H1 (cell line): Measurements from ENCODE around the gene COL4A1. TPM values are rescaled to one million over a fixed set of nuclear protein-coding genes. Genes with fewer than 3 reads are reported as not detected.

Source experiments
- CTCF ChIA-PET: fragments of 300-600 bp; sonication (Branson Sonifier 250); formaldehyde crosslinking; loops from one replicate; lab custom pipeline; 2021; ENCODE audit not compliant: partially characterized antibody; lab: Charles Lee
- POLR2A ChIA-PET: fragments of 300-600 bp; sonication (Branson Sonifier 250); formaldehyde crosslinking; loops from one replicate; lab custom pipeline; 2021; ENCODE audit warnings: inconsistent platforms; ENCODE audit not compliant: partially characterized antibody; lab: Charles Lee
- DNase-seq, 2 experiments: peaks; one replicate each; pipeline versions ENCODE4 v3.0.0 to v3.0.0-alpha.2; 2010 to 2022; ENCODE audit warnings: low spot score in 2 of 2, low read depth in 1 of 2, mixed read lengths in 1 of 2
- FAIRE-seq: peaks from 2 replicates; lab custom pipeline; 2011; peaks lifted over from hg19 to GRCh38; lab: Jason Lieb, UNC
- H2AFZ ChIP-seq: 2 replicates; pipeline ENCODE4 v1.8.1; 2012; ENCODE audit warnings: low read length, inconsistent platforms
- H2AK5ac ChIP-seq: 2 replicates; pipeline ENCODE4 v1.6.1; 2013; ENCODE audit warnings: low read depth, low read length
- H2BK120ac ChIP-seq: replicated peaks from 2 replicates; pipeline ENCODE3; 2013; ENCODE audit warnings: low read depth, low read length, inconsistent platforms
- H2BK12ac ChIP-seq: 2 replicates; pipeline ENCODE4 v1.6.1; 2013; ENCODE audit warnings: low read depth, low read length
- H2BK15ac ChIP-seq: 2 replicates; pipeline ENCODE4 v1.6.1; 2013; ENCODE audit warnings: low read length
- H2BK20ac ChIP-seq: 2 replicates; pipeline ENCODE4 v1.6.1; 2013; ENCODE audit warnings: low read length
- H2BK5ac ChIP-seq: 2 replicates; pipeline ENCODE4 v1.6.1; 2013; ENCODE audit warnings: low read depth, low read length
- H3K14ac ChIP-seq: 2 replicates; pipeline ENCODE4 v1.6.1; 2013; ENCODE audit warnings: inconsistent platforms; ENCODE audit not compliant: insufficient read length
- H3K18ac ChIP-seq: 2 replicates; pipeline ENCODE4 v1.6.1; 2013; ENCODE audit warnings: low read length; ENCODE audit errors: extremely low read depth
- H3K23ac ChIP-seq: 2 replicates; pipeline ENCODE4 v1.6.1; 2013; ENCODE audit warnings: inconsistent platforms; ENCODE audit not compliant: insufficient read length
- H3K23me2 ChIP-seq: 2 replicates; pipeline ENCODE4 v1.6.1; 2013; ENCODE audit warnings: low read depth, low read length
- H3K27ac ChIP-seq: 2 replicates; pipeline ENCODE4 v1.6.1; 2011; ENCODE audit warnings: low read depth, low read length, inconsistent platforms
- H3K27me3 ChIP-seq, 4 experiments: replicated peaks in 1 of 4; 1 replicate in 1 of 4; 2 replicates in 3 of 4; pipeline versions ENCODE4 v1.6.1 to v1.8.1; 2011 to 2013; ENCODE audit warnings: low read length in 3 of 4, mild to moderate bottlenecking in 3 of 4, inconsistent platforms in 2 of 4, mixed read lengths in 2 of 4, moderate library complexity in 1 of 4; ENCODE audit not compliant: control insufficient read depth in 3 of 4, insufficient read depth in 3 of 4; ENCODE audit errors: extremely low read depth in 1 of 4
- H3K36me3 ChIP-seq, 4 experiments: 2 replicates each; pipeline versions ENCODE4 v1.6.1 to v1.8.1; 2011 to 2013; ENCODE audit warnings: mild to moderate bottlenecking in 4 of 4, low read length in 3 of 4, moderate library complexity in 2 of 4, control low read depth in 1 of 4, inconsistent platforms in 1 of 4; ENCODE audit not compliant: insufficient read depth in 4 of 4, control insufficient read depth in 2 of 4
- H3K4ac ChIP-seq: replicated peaks from 2 replicates; pipeline ENCODE3; 2013; ENCODE audit warnings: low read length, low read depth, mixed read lengths, inconsistent platforms; ENCODE audit not compliant: insufficient read length
- H3K4me1 ChIP-seq, 4 experiments: replicated peaks in 1 of 4; 1 replicate in 1 of 4; 2 replicates in 3 of 4; pipeline versions ENCODE4 v1.6.1 to v1.8.1; 2011 to 2013; ENCODE audit warnings: low read length in 3 of 4, inconsistent platforms in 2 of 4, mixed read lengths in 1 of 4; ENCODE audit not compliant: insufficient read depth in 4 of 4, control insufficient read depth in 3 of 4
- H3K4me2 ChIP-seq, 2 experiments: 2 replicates each; pipeline versions ENCODE4 v1.6.1 to v1.8.1; 2011 to 2013; ENCODE audit warnings: low read depth in 2 of 2, low read length in 2 of 2, control low read depth in 1 of 2, inconsistent platforms in 1 of 2, mild to moderate bottlenecking in 1 of 2; ENCODE audit not compliant: insufficient read depth in 1 of 2
- H3K4me3 ChIP-seq, 4 experiments: fragments of 200-600, 300-600 bp in 1 of 4; sonication (generic), shearing (Covaris generic), sonication (Bioruptor Twin) in 1 of 4; 2 replicates each; pipeline versions ENCODE4 v1.5.1 to v1.8.1; 2011 to 2016; ENCODE audit warnings: low read length in 4 of 4, low read depth in 3 of 4, control low read depth in 2 of 4, inconsistent platforms in 2 of 4, mild to moderate bottlenecking in 2 of 4, mixed read lengths in 1 of 4, moderate library complexity in 1 of 4; ENCODE audit not compliant: insufficient read depth in 2 of 4; ENCODE audit errors: extremely low read depth in 1 of 4
- H3K56ac ChIP-seq: replicated peaks from 2 replicates; pipeline ENCODE3; 2013; ENCODE audit warnings: low read depth, mild to moderate bottlenecking, mixed read lengths, low read length, inconsistent platforms; ENCODE audit not compliant: insufficient read length
- H3K79me1 ChIP-seq: 2 replicates; pipeline ENCODE4 v1.6.1; 2013; ENCODE audit warnings: low read depth, low read length, control low read depth
- H3K79me2 ChIP-seq, 2 experiments: 2 replicates each; pipeline versions ENCODE4 v1.6.1 to v1.8.1; 2012 to 2013; ENCODE audit warnings: low read length in 2 of 2, mild to moderate bottlenecking in 2 of 2, inconsistent platforms in 1 of 2; ENCODE audit not compliant: insufficient read depth in 2 of 2, control insufficient read depth in 1 of 2
- H3K9ac ChIP-seq, 4 experiments: replicated peaks in 1 of 4; 1 replicate in 1 of 4; 2 replicates in 3 of 4; pipeline versions ENCODE4 v1.6.1 to v1.8.1; 2011 to 2013; ENCODE audit warnings: low read depth in 3 of 4, low read length in 3 of 4, control low read depth in 2 of 4, mild to moderate bottlenecking in 2 of 4, moderate library complexity in 2 of 4, inconsistent platforms in 1 of 4; ENCODE audit errors: extremely low read depth in 1 of 4
- H3K9me3 ChIP-seq, 2 experiments: 2 replicates each; pipeline versions ENCODE4 v1.6.1 to v1.8.1; 2012 to 2013; ENCODE audit warnings: mild to moderate bottlenecking in 2 of 2, moderate library complexity in 2 of 2, control low read depth in 1 of 2, inconsistent platforms in 1 of 2, low read depth in 1 of 2, low read length in 1 of 2, mixed read lengths in 1 of 2; ENCODE audit not compliant: insufficient read depth in 2 of 2
- H4K20me1 ChIP-seq, 2 experiments: replicated peaks in 1 of 2; 2 replicates each; pipeline versions ENCODE3 to v1.8.1; 2011 to 2013; ENCODE audit warnings: inconsistent platforms in 2 of 2, low read length in 2 of 2, mild to moderate bottlenecking in 1 of 2; ENCODE audit not compliant: insufficient read depth in 2 of 2, control insufficient read depth in 1 of 2
- H4K5ac ChIP-seq: 2 replicates; pipeline ENCODE4 v1.6.1; 2013; ENCODE audit warnings: low read length, low read depth, mixed read lengths, inconsistent platforms; ENCODE audit not compliant: insufficient read length
- H4K8ac ChIP-seq: 2 replicates; pipeline ENCODE4 v1.8.0; 2013; ENCODE audit warnings: mild to moderate bottlenecking, moderate library complexity, low read length, inconsistent platforms; ENCODE audit not compliant: insufficient read depth; ENCODE audit errors: extremely low read depth
- H4K91ac ChIP-seq: replicated peaks from 2 replicates; pipeline ENCODE3; 2013; ENCODE audit warnings: low read length, mixed read lengths, inconsistent platforms; ENCODE audit not compliant: insufficient read length
- ASH2L ChIP-seq: fragments of 200-600, 300-600 bp; sonication (generic); IDR thresholded peaks from one replicate; pipeline ENCODE4 v1.7.1; 2017; ENCODE audit warnings: low read length
- ATF2 ChIP-seq: IDR thresholded peaks from 2 replicates; pipeline ENCODE4 v1.6.1; 2012; ENCODE audit warnings: low read length, inconsistent platforms
- CHD1 ChIP-seq: IDR thresholded peaks from 2 replicates; pipeline ENCODE4 v1.6.1; 2012; ENCODE audit warnings: low read depth, low read length, improper control_type of control experiment
- CHD2 ChIP-seq: IDR thresholded peaks from 2 replicates; pipeline ENCODE4 v1.6.1; 2012; ENCODE audit warnings: low read length, improper control_type of control experiment
- KDM4A ChIP-seq: IDR thresholded peaks from one replicate; pipeline ENCODE4 v1.7.1; 2012; ENCODE audit warnings: low read depth, mild to moderate bottlenecking, moderate library complexity, low read length, inconsistent platforms; ENCODE audit not compliant: severe bottlenecking
- NANOG ChIP-seq: IDR thresholded peaks from 2 replicates; pipeline ENCODE4 v1.6.1; 2011; ENCODE audit warnings: low read length, low read depth, mild to moderate bottlenecking, inconsistent platforms; ENCODE audit not compliant: insufficient read depth, poor library complexity, severe bottlenecking
- POLR2A ChIP-seq, 2 experiments: IDR thresholded peaks; 1 replicate in 1 of 2; 2 replicates in 1 of 2; pipeline ENCODE4 v1.6.1; 2011; ENCODE audit warnings: low read depth in 2 of 2, low read length in 2 of 2, mild to moderate bottlenecking in 2 of 2; ENCODE audit errors: control extremely low read depth in 1 of 2
- POU5F1 ChIP-seq: IDR thresholded peaks from 2 replicates; pipeline ENCODE4 v1.6.1; 2011; ENCODE audit warnings: low read depth, mild to moderate bottlenecking, low read length, moderate library complexity
- RBBP5 ChIP-seq: IDR thresholded peaks from 2 replicates; pipeline ENCODE4 v1.7.1; 2012; ENCODE audit warnings: low read depth, mild to moderate bottlenecking, inconsistent platforms, low read length, moderate library complexity, borderline replicate concordance
- RXRA ChIP-seq: IDR thresholded peaks from 2 replicates; pipeline ENCODE4 v1.6.1; 2011; ENCODE audit warnings: low read depth, mild to moderate bottlenecking, low read length, moderate library complexity; ENCODE audit not compliant: insufficient read depth
- SIRT6 ChIP-seq: IDR thresholded peaks from one replicate; pipeline ENCODE4 v1.7.1; 2012; ENCODE audit warnings: low read length, inconsistent platforms
- SIX5 ChIP-seq: IDR thresholded peaks from 2 replicates; pipeline ENCODE4 v1.6.1; 2011; ENCODE audit warnings: mild to moderate bottlenecking, low read depth, low read length
- TAF1 ChIP-seq: IDR thresholded peaks from 2 replicates; pipeline ENCODE4 v1.6.1; 2011; ENCODE audit warnings: mild to moderate bottlenecking, low read depth, low read length
- TAF7 ChIP-seq: optimal IDR thresholded peaks from 2 replicates; pipeline ENCODE3; 2011; ENCODE audit warnings: low read depth, mild to moderate bottlenecking, inconsistent platforms, low read length, moderate library complexity, borderline replicate concordance
- TEAD4 ChIP-seq: IDR thresholded peaks from 2 replicates; pipeline ENCODE4 v1.6.1; 2012; ENCODE audit warnings: low read depth, low read length, inconsistent platforms, mixed read lengths
- WGBS, 2 experiments: shearing (Covaris generic) in 1 of 2; methylation state at CpG; one replicate each; pipeline versions ENCODE4 v1.1.6 to v1.1.7; 2013 to 2015; ENCODE audit warnings: low lambda C conversion rate in 2 of 2, mixed read lengths in 2 of 2, inconsistent platforms in 1 of 2, low coverage in 1 of 2, missing lambda C conversion rate in 1 of 2; ENCODE audit not compliant: insufficient replicate concordance in 2 of 2, insufficient coverage in 1 of 2, insufficient read length in 1 of 2; ENCODE audit errors: extremely low coverage in 1 of 2, missing lambda C conversion rate in 1 of 2; 5-methylcytosine and 5-hydroxymethylcytosine counted together
- polyA plus RNA-seq, 7 experiments: library from polyadenylated mRNA; depleted of rRNA in 3 of 7; stranded (reverse) in 5 of 7; unstranded in 2 of 7; fragments of >200 nt in 5 of 7; fragments of 200-250 nt in 2 of 7; gene quantifications; 1 replicate in 5 of 7; 2 replicates in 1 of 7; 4 replicates in 1 of 7; pipeline versions ENCODE4 v1.2.1 to v1.2.3, GENCODE V29; 2011 to 2013; ENCODE audit warnings: missing spikeins in 2 of 7, mixed read lengths in 2 of 7
- total RNA-seq: library from RNA; stranded (reverse); fragmentation: NEBNext Ultra II Directional; extraction: Animal tissue kit (Norgen Biotek cat#: 25700); gene quantifications from 2 replicates; pipeline ENCODE4 v1.2.1, GENCODE V29; 2021

Gene COL4A1
- total and polyA plus RNA-seq, 2 of the 8 experiments (the other 6 are each of a cell fraction or from before 2014, with no cell fraction given): 30.7 to 82.0 TPM

DNA sequence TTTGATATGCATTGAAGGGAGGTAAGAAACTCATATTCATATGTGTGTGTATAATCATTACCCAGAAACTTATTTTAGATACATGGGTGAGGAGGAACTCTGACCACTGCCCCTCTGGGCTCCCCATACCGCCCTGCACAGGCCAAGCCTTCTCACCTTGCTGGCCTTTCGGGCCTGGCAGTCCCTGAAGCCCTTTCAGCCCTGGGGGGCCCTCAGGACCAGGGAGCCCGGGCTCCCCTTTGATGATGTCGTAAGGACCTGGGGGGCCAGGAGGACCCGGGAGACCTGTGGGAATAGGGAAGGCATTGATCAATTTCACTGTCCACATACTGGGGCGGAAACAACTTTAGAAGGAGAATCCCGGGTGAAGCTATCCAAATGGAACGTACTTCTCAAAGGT lies 142.3 kb downstream of the COL4A1 start:
- H3K4ac ChIP-seq: no peak overlapping the region
- no peak overlapping the region for H2BK15ac ChIP-seq
- no peaks in the 10 kb centered on the region for H3K23me2 ChIP-seq
- no peak overlapping the region for H2BK20ac ChIP-seq
- CTCF ChIA-PET: no interaction called here
- no peak overlapping the region for H2BK120ac ChIP-seq
- no peak overlapping the region for H2BK12ac ChIP-seq
- H3K9ac ChIP-seq: no peak overlapping the region
- H3K4me3 ChIP-seq: no peak overlapping the region
- H3K23ac ChIP-seq: no peak overlapping the region
- no peaks in the 10 kb centered on the region for H3K4me1 ChIP-seq
- no peak overlapping the region for H3K27ac ChIP-seq
- no peak for FAIRE-seq
- no peak overlapping the region for H3K14ac ChIP-seq
- no peak overlapping the region for H4K5ac ChIP-seq
- no peak overlapping the region for H3K4me2 ChIP-seq
- no peaks in the 10 kb centered on the region; the same call in 1 of the 2 replicates for H3K79me1 ChIP-seq
- no peak overlapping the region for H3K56ac ChIP-seq
- WGBS, 2 experiments: 85% methylated on average over 8 of the region's 8 CpGs; no CpG with 5 or more reads in 1 of the 2 experiments
- no peak overlapping the region for H2BK5ac ChIP-seq
- DNase-seq: no peak
- H3K36me3 ChIP-seq: peaks cover 0 to 18% (median 9%) of the 10 kb centered on the region in 4 experiments; a peak in 6 of 8 replicates
- no peaks in the 10 kb centered on the region for H4K20me1 ChIP-seq
- H2AK5ac ChIP-seq: no peak overlapping the region
- H4K8ac ChIP-seq: no peak overlapping the region
- H3K27me3 ChIP-seq: no peaks in the 10 kb centered on the region
- POLR2A ChIA-PET: no interaction called here
- no peaks in the 10 kb centered on the region for H3K9me3 ChIP-seq
- no peak overlapping the region for H2AFZ ChIP-seq
- H3K79me2 ChIP-seq: no peaks in the 10 kb centered on the region
- no peak overlapping the region for H4K91ac ChIP-seq
- H3K18ac ChIP-seq: no peak overlapping the region
- TF ChIP-seq CHD1 (no peak), TEAD4 (no peak), TAF1 (no peak), SIRT6 (no peak), ASH2L (no peak), ATF2 (no peak), POLR2A (IDR thresholded peaks at IDR 0.05; ENCODE audit: control extremely low read depth in 1 of 2, low read depth in 2 of 2, low read length in 2 of 2) (no peak), CHD2 (no peak), SIX5 (no peak), TAF7 (no peak), KDM4A (no peak), RXRA (no peak), RBBP5 (no peak), POU5F1 (no peak), NANOG (no peak)
